Gastrocnemius medialis (tissue), 4 donors: Measurements from ENCODE around the gene PI4KA. TPM values are rescaled to one million over a fixed set of nuclear protein-coding genes. Genes with fewer than 3 reads are reported as not detected.
"Not testable (repeated sequence)": the region's sequence is repeated elsewhere in the genome, so short reads cannot be mapped to it uniquely, and the experiment has no call there.

ENCODE experiments used
- ATAC-seq, 2 donors: fragments of 150-250 bp; one replicate each; pipeline ENCODE4 v1.9.1; 2016
- DNase-seq, 2 donors: peaks; one replicate each; pipeline ENCODE4 v3.0.0-alpha.2; 2019
- H3K27ac ChIP-seq, 4 donors: fragments of 200-600 bp; sonication (generic); 1 replicate in 1 of 4; 2 replicates in 3 of 4; pipeline ENCODE4 v1.5.1; 2016 to 2018; ENCODE audit warnings: mild to moderate bottlenecking in 2 of 4, moderate library complexity in 1 of 4
- H3K27me3 ChIP-seq, 3 donors: fragments of 200-600 bp; sonication (generic) in 2 of 3; 1 replicate in 1 of 3; 2 replicates in 2 of 3; pipeline versions ENCODE4 v1.5.1 to v1.6.0; 2016 to 2019; ENCODE audit warnings: mild to moderate bottlenecking in 1 of 3, moderate library complexity in 1 of 3
- H3K36me3 ChIP-seq, 2 donors: fragments of 200-600 bp; sonication (generic) in 1 of 2; one replicate each; pipeline ENCODE4 v1.5.1; 2017 to 2018
- H3K4me1 ChIP-seq, 2 donors: fragments of 200-600 bp; sonication (generic) in 1 of 2; one replicate each; pipeline ENCODE4 v1.5.1; 2016 to 2017; ENCODE audit warnings: mild to moderate bottlenecking in 2 of 2
- H3K4me3 ChIP-seq, 4 donors: fragments of 200-600 bp; sonication (generic) in 3 of 4; 1 replicate in 1 of 4; 2 replicates in 3 of 4; pipeline ENCODE4 v1.5.1; 2016 to 2019; ENCODE audit warnings: mild to moderate bottlenecking in 2 of 4
- H3K9me3 ChIP-seq, 3 donors: fragments of 200-600 bp; sonication (generic) in 2 of 3; 1 replicate in 1 of 3; 2 replicates in 2 of 3; pipeline ENCODE4 v1.5.1; 2016 to 2019
- CTCF ChIP-seq, 5 experiments: fragments of 450-650 bp in 3 of 5; fragments of 200-600 bp in 2 of 5; sonication (generic) in 2 of 5; IDR thresholded peaks in 4 of 5; conservative IDR thresholded peaks in 1 of 5; 1 replicate in 4 of 5; 2 replicates in 1 of 5; pipeline ENCODE4 v1.5.1; 2016 to 2019; ENCODE audit warnings: antibody characterized with exemption in 5 of 5, mild to moderate bottlenecking in 3 of 5, moderate library complexity in 3 of 5
- POLR2A ChIP-seq, 2 donors: fragments of 450-650 bp; IDR thresholded peaks; one replicate each; pipeline ENCODE4 v1.6.1; 2017; ENCODE audit warnings: antibody characterized with exemption in 2 of 2, mild to moderate bottlenecking in 2 of 2, moderate library complexity in 2 of 2
- in situ Hi-C, 4 donors: fragments of 200-750 bp; cut with MboI; loops; one replicate each; pipeline versions ENCODE4 v1.15.0 to v1.8.0; 2017; ENCODE audit warnings: low sequenced_read_pairs in 4 of 4
- intact Hi-C: fragments of 100-400 bp; cut with DNase I; formaldehyde crosslinking; loops from one replicate; pipeline ENCODE4 v1.15.1; 2023; ENCODE audit warnings: low total_unique reads
- total RNA-seq, 4 donors: library from RNA; depleted of rRNA; stranded (reverse); fragments of >200 nt; gene quantifications; one replicate each; pipeline versions ENCODE4 v1.1.0 to v1.2.3, GENCODE V29; 2016

Gene PI4KA
- total RNA-seq, 4 donors from 2014 or later: 40.1 to 59.7 (median 45.4) TPM

- Histone ChIP-seq H3K27ac (no peak overlapping the region), H3K4me1 (no peaks in the 10 kb centered on the region), H3K36me3 (no peaks in the 10 kb centered on the region), H3K9me3 (no peaks in the 10 kb centered on the region), H3K4me3 (no peak overlapping the region), H3K27me3 (no peaks in the 10 kb centered on the region)
- ATAC-seq (no peak), DNase-seq (no peak)
- TF ChIP-seq CTCF (IDR thresholded peaks at IDR 0.05 in 4 of 5, conservative IDR thresholded peaks at IDR 0.05 in 1 of 5) (no peak), POLR2A (IDR thresholded peaks at IDR 0.05) (no peak)
- intact Hi-C loops: no loop called here
- in situ Hi-C loops: loop anchor here (25.0 kb wide), 3 partner anchors 215 to 265 kb away; partner anchors contain the start of gene SCARF2 (in 1 of the 4)
These were observed 180.8 kb downstream of the PI4KA start for GRCh38 chr22:20677684-20678242.

GRCh38 chr22:20675613-20676012 lies 183.0 kb downstream of the PI4KA start:
- in situ Hi-C loops: loop anchor here (25.0 kb wide), 3 partner anchors 213 to 263 kb away; partner anchors contain the start of gene SCARF2 (in 1 of the 4)
- H3K36me3 ChIP-seq, intact Hi-C loops, ATAC-seq, DNase-seq, H3K4me3 ChIP-seq, H3K27ac ChIP-seq, H3K4me1 ChIP-seq, H3K9me3 ChIP-seq, H3K27me3 ChIP-seq: not testable (repeated sequence)

GRCh38 chr22:20674998-20675397 lies 183.6 kb downstream of the PI4KA start:
- intact Hi-C loops (no loop called here), in situ Hi-C loops (loop anchor here (25.0 kb wide), 3 partner anchors 213 to 263 kb away; partner anchors contain the start of gene SCARF2 (in 1 of the 4))
- H3K4me1 ChIP-seq: no peaks in the 10 kb centered on the region
- TF ChIP-seq CTCF (IDR thresholded peaks at IDR 0.05 in 4 of 5, conservative IDR thresholded peaks at IDR 0.05 in 1 of 5): no peak
- no peak for TF ChIP-seq POLR2A (IDR thresholded peaks at IDR 0.05)
- no peak for ATAC-seq
- H3K4me3 ChIP-seq: no peak overlapping the region
- H3K9me3 ChIP-seq: no peaks in the 10 kb centered on the region
- H3K27ac ChIP-seq: no peak overlapping the region
- peaks cover 0 to 6% (median 5%) of the 10 kb centered on the region in 3 donors for H3K27me3 ChIP-seq
- no peaks in the 10 kb centered on the region for H3K36me3 ChIP-seq
- no peak for DNase-seq

- in situ Hi-C loops: no loop called here
- no peak for ATAC-seq
- Histone ChIP-seq H3K4me3 (no peak overlapping the region), H3K36me3 (no peaks in the 10 kb centered on the region), H3K27ac (no peak overlapping the region), H3K4me1 (no peaks in the 10 kb centered on the region), H3K9me3 (no peaks in the 10 kb centered on the region), H3K27me3 (peaks cover 0 to 6% (median 5%) of the 10 kb centered on the region in 3 donors)
- intact Hi-C loops: no loop called here
- TF ChIP-seq POLR2A (IDR thresholded peaks at IDR 0.05) (no peak), CTCF (IDR thresholded peaks at IDR 0.05 in 4 of 5, conservative IDR thresholded peaks at IDR 0.05 in 1 of 5) (no peak)
- DNase-seq: no peak
These were observed 185.1 kb downstream of the PI4KA start for GRCh38 chr22:20673295-20674195.

GRCh38 chr22:20672732-20673131 lies 185.9 kb downstream of the PI4KA start:
- H3K4me3 ChIP-seq: no peak overlapping the region
- no peaks in the 10 kb centered on the region for H3K4me1 ChIP-seq
- intact Hi-C loops (no loop called here), in situ Hi-C loops (no loop called here)
- DNase-seq (no peak), ATAC-seq (no peak)
- no peak overlapping the region for H3K27ac ChIP-seq
- H3K9me3 ChIP-seq: no peaks in the 10 kb centered on the region
- H3K36me3 ChIP-seq: no peaks in the 10 kb centered on the region
- no peak for TF ChIP-seq POLR2A (IDR thresholded peaks at IDR 0.05)
- no peak for TF ChIP-seq CTCF (IDR thresholded peaks at IDR 0.05 in 4 of 5, conservative IDR thresholded peaks at IDR 0.05 in 1 of 5)
- peaks cover 0 to 6% (median 5%) of the 10 kb centered on the region in 3 donors for H3K27me3 ChIP-seq
